ENCODE results near the gene ZNF701.
"Not testable (repeated sequence)": the region's sequence is repeated elsewhere in the genome, so short reads cannot be mapped to it uniquely, and the experiment has no call there.

The ZNF701 gene

GRCh38 chr19:52570000-52570861 lies at the start of gene ZNF701:
Gene ZNF701, plus strand, starts transcription at chr19:52570287. Its CDS starts 3,861 bp downstream, at chr19:52574148.
- peak; percentile 96 for DNase-seq (ENCODE audit: low spot score)

GRCh38 chr19:52522551-52522950 lies 47.5 kb upstream of the ZNF701 start:
- no peak for DNase-seq (ENCODE audit: low spot score)

- no peak for DNase-seq (ENCODE audit: low spot score)
Measured at GRCh38 chr19:52524086-52524485, 46.0 kb upstream of the ZNF701 start.

- DNase-seq (ENCODE audit: low spot score) = peak; percentile 96
Measured at GRCh38 chr19:52527134-52527955, 42.7 kb upstream of the ZNF701 start, which contains the start of gene ZNF808. Gene ZNF808, plus strand, starts transcription at chr19:52527668. Its CDS starts 15,617 bp downstream, at chr19:52543285.

- DNase-seq (ENCODE audit: low spot score) = no peak
Measured at GRCh38 chr19:52527956-52528351, 42.1 kb upstream of the ZNF701 start.

- no peak for DNase-seq (ENCODE audit: low spot score)
Measured at GRCh38 chr19:52532480-52532879, 37.6 kb upstream of the ZNF701 start.

GRCh38 chr19:52533901-52534300 lies 36.2 kb upstream of the ZNF701 start:
- DNase-seq (ENCODE audit: low spot score) = no peak

GRCh38 chr19:52535385-52535770 lies 34.7 kb upstream of the ZNF701 start:
- not testable (repeated sequence) for DNase-seq (ENCODE audit: low spot score)

GRCh38 chr19:52535771-52536447 lies 34.2 kb upstream of the ZNF701 start:
- DNase-seq (ENCODE audit: low spot score) = peak; percentile 89

- peak; percentile 35 for DNase-seq (ENCODE audit: low spot score)
Measured at GRCh38 chr19:52536448-52536800, 33.7 kb upstream of the ZNF701 start.

GRCh38 chr19:52538815-52539214 lies 31.3 kb upstream of the ZNF701 start:
- DNase-seq (ENCODE audit: low spot score) = not testable (repeated sequence)

GRCh38 chr19:52541176-52541575 lies 28.9 kb upstream of the ZNF701 start:
- not testable (repeated sequence) for DNase-seq (ENCODE audit: low spot score)

GRCh38 chr19:52541608-52542007 lies 28.5 kb upstream of the ZNF701 start:
- DNase-seq (ENCODE audit: low spot score) = no peak

- DNase-seq (ENCODE audit: low spot score) = not testable (repeated sequence)
Measured at GRCh38 chr19:52542541-52542940, 27.5 kb upstream of the ZNF701 start.

- DNase-seq (ENCODE audit: low spot score) = peak; percentile 53
Measured at GRCh38 chr19:52542984-52543664, 27.0 kb upstream of the ZNF701 start.

- no peak for DNase-seq (ENCODE audit: low spot score)
Measured at GRCh38 chr19:52554216-52554971, 15.7 kb upstream of the ZNF701 start.

GRCh38 chr19:52557231-52557995 lies 12.7 kb upstream of the ZNF701 start:
- DNase-seq (ENCODE audit: low spot score) = no peak

- not testable (repeated sequence) for DNase-seq (ENCODE audit: low spot score)
Measured at GRCh38 chr19:52558732-52559445, 11.2 kb upstream of the ZNF701 start.

- not testable (repeated sequence) for DNase-seq (ENCODE audit: low spot score)
Measured at GRCh38 chr19:52561611-52562010, 8.5 kb upstream of the ZNF701 start.

Measured in CD4-positive, alpha-beta T cell treated with Interleukin-2 at 100 ng/mL for 4 hours (primary cell).